ENCODE measurements around the gene SLC12A1.
A peak's percentile ranks its signal among the peaks of the same experiment; 100 is the strongest.
"Not testable (repeated sequence)": the region's sequence is repeated elsewhere in the genome, so short reads cannot be mapped to it uniquely, and the experiment has no call there.

Gene SLC12A1

GRCh38 chr15:48309740-48310139 is 103.6 kb downstream of the SLC12A1 start:
- no peak for DNase-seq (ENCODE audit: low spot score)

- DNase-seq (ENCODE audit: low spot score) = no peak
Measured at GRCh38 chr15:48313216-48313615, 107.1 kb downstream of the SLC12A1 start.

- DNase-seq (ENCODE audit: low spot score) = no peak
Measured at GRCh38 chr15:48315041-48315440, 108.9 kb downstream of the SLC12A1 start.

GRCh38 chr15:48317221-48317620 is 111.1 kb downstream of the SLC12A1 start:
- DNase-seq (ENCODE audit: low spot score) = no peak

- no peak for DNase-seq (ENCODE audit: low spot score)
Measured at GRCh38 chr15:48318131-48318530, 112.0 kb downstream of the SLC12A1 start.

GRCh38 chr15:48323294-48323693 is 117.2 kb downstream of the SLC12A1 start:
- no peak for DNase-seq (ENCODE audit: low spot score)

GRCh38 chr15:48324949-48325348 is 118.8 kb downstream of the SLC12A1 start:
- no peak for DNase-seq (ENCODE audit: low spot score)

- DNase-seq (ENCODE audit: low spot score) = no peak
Measured at GRCh38 chr15:48325400-48325799, 119.3 kb downstream of the SLC12A1 start.

- not testable (repeated sequence) for DNase-seq (ENCODE audit: low spot score)
Measured at GRCh38 chr15:48326180-48326579, 120.1 kb downstream of the SLC12A1 start.

- peak; percentile 12 for DNase-seq (ENCODE audit: low spot score)
Measured at GRCh38 chr15:48330105-48330785, 124.1 kb downstream of the SLC12A1 start.

GRCh38 chr15:48330855-48331795 is 125.0 kb downstream of the SLC12A1 start, which contains the start of gene DUT:
TSS of gene DUT (plus strand) at chr15:48331429. CDS start at chr15:48331516, 87 bp downstream.
- DNase-seq (ENCODE audit: low spot score) = peak; percentile 85

GRCh38 chr15:48331796-48332641 is 125.9 kb downstream of the SLC12A1 start:
- DNase-seq (ENCODE audit: low spot score) = peak; percentile 88

- no peak for DNase-seq (ENCODE audit: low spot score)
Measured at GRCh38 chr15:48332642-48333034, 126.5 kb downstream of the SLC12A1 start.

GRCh38 chr15:48333540-48333939 is 127.4 kb downstream of the SLC12A1 start:
- DNase-seq (ENCODE audit: low spot score) = no peak

- no peak for DNase-seq (ENCODE audit: low spot score)
Measured at GRCh38 chr15:48334260-48334659, 128.2 kb downstream of the SLC12A1 start.

GRCh38 chr15:48336940-48337339 is 130.8 kb downstream of the SLC12A1 start:
- DNase-seq (ENCODE audit: low spot score) = no peak

GRCh38 chr15:48337607-48338006 is 131.5 kb downstream of the SLC12A1 start:
- DNase-seq (ENCODE audit: low spot score) = no peak

- DNase-seq (ENCODE audit: low spot score) = no peak
Measured at GRCh38 chr15:48340111-48340510, 134.0 kb downstream of the SLC12A1 start.

GRCh38 chr15:48343865-48344264 is 137.8 kb downstream of the SLC12A1 start:
- no peak for DNase-seq (ENCODE audit: low spot score)

GRCh38 chr15:48345516-48345915 is 139.4 kb downstream of the SLC12A1 start:
- DNase-seq (ENCODE audit: low spot score) = no peak

GRCh38 chr15:48352474-48353072 is 146.5 kb downstream of the SLC12A1 start:
- DNase-seq (ENCODE audit: low spot score) = peak; percentile 50
